ENCODE results near the gene RWDD3.
A peak's percentile ranks its signal among the peaks of the same experiment; 100 is the strongest.

The RWDD3 gene

GRCh38 chr1:95287081-95287480, 53.1 kb downstream of the RWDD3 start:
- peak; percentile 38 for DNase-seq

DNA sequence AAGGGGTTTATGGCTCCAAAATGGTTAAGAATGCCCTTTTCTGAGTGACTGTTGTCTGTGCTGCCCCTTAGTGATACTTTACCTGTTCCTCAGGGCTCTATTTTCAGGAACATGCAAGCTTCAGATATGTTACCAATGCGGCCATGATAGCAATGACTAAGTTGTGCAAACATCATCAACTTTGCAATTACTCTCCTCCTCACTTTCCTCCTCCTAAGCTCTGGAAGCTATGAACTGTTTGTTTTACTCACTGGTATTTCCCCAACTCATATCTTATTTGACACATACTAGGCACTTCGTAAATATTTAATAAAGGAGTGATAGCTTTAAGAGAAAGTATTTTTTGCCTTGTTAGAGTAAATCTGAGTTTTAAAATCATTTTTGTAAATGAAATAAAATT, 53.8 kb downstream of the RWDD3 start:
- no peak for DNase-seq
